GM18519 (cell line): ENCODE results near the gene C4orf54.

Experiments
- ATAC-seq: cut with Tn5 transposase; IDR thresholded peaks from one replicate; pipeline ENCODE4 v1.9.1; 2021; ENCODE audit warnings: mild to moderate bottlenecking, moderate library complexity; ENCODE audit not compliant: unreplicated experiment, low FRiP score

C4orf54 gene

GRCh38 chr4:99657798-99658197, at the start of gene C4orf54:
Gene C4orf54 (minus strand): TSS chr4:99657828. CDS start chr4:99654648, 3,180 bp downstream.
- no peak for ATAC-seq

DNA sequence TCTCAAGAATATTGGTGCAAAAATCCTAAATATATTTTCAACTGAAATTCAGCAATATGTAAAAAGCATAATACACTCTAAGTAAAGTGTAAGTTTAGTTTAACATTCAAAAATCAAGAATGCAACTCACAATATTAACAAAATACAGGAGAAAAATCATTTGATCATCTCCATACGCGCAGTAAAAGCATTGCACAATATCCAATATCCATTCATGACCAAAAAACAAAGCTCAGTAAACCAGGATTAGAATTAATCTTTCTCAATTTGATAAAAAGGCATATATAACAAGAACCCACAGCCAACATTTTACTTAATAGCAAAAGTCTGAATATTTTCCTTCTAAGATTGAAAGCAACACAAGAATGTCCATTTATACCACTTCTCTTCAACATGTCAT, 48.3 kb upstream of the C4orf54 start:
- ATAC-seq = no peak

DNA sequence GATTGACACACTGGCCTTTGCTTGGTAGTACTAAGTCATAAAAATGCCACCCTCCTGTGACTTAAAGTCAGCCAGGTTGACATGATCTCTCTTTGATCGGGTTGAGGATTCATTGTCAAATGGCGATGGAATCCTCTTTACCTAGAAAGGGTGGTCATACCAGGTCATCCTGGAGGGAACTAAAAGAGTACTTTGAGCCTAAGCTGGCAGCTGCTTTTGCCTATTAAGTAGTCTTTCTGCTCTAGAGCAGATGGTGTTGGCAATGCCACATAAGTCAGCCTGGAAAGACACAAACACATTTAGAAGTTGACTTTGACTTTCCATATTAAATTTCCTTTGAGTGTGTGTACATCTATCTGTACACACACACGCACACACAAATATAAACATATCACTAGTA, 39.2 kb upstream of the C4orf54 start:
- no peak for ATAC-seq

GRCh38 chr4:99693140-99693539, 35.5 kb upstream of the C4orf54 start:
- no peak for ATAC-seq

DNA sequence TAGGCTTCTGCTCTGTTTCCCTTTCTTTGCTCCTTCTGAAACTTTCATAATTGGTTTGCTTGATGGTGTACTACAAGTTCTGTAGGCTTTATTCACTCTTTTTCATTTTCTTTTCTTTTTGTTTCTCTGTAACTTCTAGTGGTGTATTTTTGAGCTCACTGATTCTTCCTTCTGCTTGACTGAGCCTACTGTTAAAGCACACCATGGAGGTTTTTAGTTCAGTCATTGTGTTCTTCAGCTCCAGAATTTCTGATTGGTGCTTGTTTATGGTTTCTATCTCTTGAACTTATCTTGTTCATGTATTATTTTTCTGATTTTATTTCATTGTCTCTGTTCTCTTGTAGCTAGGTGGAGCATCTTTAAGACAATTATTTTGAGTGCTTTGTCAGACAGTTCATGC, 33.4 kb upstream of the C4orf54 start:
- no peak for ATAC-seq

DNA sequence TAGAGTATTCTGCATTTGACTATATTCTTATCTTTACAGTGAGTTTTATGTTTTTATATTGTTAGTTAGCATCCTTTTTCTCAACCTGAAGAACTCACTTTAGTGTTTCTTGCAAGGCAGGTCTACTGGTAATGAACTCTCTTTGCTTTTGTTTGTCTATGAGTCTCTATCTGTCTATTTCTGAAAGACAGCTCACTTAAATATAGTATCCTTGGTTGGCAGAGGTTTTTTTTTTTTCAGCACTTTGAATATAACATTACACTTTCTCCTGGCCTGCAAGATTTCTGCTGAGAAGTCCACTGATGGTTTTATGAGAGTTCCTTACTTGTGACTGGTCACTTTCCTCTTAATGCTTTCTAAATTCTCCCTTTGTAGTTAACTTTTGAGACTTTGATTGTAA, 32.8 kb upstream of the C4orf54 start:
- no peak for ATAC-seq

DNA sequence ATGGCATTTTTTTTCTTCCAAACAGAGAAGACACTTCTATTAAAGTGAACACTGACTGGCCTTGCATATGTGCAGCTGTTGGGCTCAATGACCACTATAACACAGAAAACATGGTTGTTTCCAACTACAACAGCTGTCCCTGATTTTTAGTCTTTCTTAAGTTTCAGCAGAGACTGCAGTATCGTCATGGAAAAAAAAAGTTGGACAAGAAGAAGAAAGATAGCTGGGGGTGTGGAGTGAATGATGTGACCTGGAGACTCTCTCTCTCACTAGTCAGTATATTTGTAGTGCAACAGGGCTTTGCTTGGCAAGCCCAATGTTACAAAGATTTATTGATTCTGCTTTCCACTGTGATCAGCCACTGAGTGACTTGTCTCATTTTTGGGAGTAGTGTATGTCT, 29.5 kb upstream of the C4orf54 start:
- no peak for ATAC-seq

DNA sequence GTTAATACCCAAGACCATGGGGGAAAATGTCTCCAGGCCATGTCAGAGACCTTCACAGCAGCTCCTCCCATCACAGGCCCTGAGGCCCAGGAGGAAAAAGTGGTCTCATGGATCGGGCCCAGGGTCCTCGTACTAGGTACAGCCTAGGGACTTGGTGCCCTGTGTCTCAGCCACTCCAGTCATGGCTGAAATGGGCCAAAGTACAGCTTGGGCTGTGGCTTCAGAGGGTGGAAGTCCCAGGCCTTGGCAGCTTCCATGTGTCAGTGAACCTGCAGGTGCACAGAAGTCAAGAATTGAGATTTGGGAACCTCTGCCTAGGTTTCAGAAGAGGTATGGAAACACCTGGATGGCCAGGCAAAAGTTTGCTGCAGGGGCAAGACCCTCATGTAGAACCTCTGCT, 27.6 kb upstream of the C4orf54 start:
- ATAC-seq = no peak

DNA sequence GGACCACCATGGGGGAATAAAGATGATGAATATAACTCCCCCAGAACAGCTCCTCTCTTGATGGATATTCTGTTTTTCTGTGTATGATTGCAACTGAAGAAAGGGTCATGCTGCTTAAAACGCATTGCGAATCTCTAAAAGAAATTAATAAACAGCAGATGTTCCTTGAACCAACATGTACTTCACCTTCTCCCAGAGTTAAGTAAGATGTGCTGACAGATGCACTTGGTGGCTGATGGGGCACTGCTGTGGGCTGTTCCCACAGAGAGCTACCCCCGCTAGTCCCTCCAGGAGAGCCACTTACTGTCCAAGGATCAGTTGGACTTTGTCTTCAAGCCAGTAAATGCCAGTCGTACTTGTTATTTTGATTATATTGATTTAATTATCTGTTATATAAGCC, 26.3 kb upstream of the C4orf54 start:
- ATAC-seq = no peak

GRCh38 chr4:99679976-99680375, 22.3 kb upstream of the C4orf54 start:
- ATAC-seq = no peak

DNA sequence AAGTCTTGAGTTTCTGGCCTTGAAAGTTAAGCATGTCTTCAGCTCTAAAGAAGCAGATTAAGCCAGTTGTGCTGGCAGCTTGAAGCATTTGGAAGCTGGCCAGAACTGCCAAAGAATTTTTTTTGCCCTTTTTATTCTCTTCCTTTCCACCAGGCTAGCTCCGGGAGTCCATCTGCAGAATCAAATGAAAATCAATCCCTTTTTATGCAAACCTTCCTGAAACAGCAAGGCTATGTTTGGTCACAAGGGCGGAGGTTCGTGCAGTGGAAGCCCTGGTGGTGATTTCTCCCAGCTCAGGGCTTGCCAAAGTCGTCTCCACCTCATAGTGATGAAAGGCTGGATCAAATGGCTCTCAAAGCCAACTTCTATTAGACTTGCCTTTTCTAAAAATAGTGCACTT, 21.6 kb upstream of the C4orf54 start:
- no peak for ATAC-seq

DNA sequence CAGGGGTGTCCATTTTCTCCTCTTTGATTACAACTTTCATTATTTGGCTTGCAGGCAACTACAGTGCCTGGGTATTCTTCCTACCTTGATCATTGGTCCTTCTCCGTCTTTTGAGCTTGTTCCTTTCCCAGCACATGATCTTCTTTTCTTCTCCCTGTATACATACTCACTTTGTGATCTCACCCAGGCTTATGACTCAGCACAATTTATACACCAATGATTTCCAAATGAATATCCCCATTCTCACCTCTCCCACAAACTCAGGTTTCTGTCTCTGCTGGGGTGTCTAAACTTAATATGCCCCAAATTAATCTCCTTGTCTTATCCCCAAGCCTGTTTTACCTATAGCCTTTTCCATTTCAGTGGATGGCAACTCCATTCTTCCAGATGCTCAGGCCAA, 19.5 kb upstream of the C4orf54 start:
- ATAC-seq = no peak

DNA sequence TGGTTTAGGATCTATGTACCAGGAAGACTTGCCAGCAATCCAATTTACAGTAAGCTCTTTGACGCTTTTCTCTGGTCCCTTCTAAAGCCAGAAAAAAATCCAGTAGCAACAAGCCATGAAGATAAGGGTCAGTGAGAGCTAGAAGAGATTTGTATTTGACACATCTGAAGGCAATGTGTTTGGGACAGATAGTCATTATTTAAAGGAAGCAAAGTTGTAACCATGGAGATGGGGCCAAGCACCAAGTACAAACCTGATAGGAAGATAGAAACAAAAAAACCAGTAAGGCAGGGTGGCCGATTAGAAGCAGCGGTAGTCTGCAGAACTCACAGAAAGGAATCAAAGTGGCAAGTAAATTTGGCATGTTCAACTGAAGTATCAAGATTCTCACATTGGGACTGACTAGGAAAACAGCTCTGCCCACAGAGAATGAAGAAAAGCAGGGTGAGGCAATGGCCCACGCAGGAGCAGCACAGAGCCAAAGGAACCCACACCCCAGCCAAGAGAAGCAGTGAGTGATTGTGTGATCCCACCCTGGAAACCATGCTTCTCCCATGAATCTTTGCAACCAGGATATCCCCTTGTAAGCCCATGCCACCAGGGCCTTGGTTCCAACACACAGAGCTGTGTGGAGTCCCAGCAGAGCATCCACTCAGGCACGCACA, 12.9 kb upstream of the C4orf54 start:
- ATAC-seq = no peak

DNA sequence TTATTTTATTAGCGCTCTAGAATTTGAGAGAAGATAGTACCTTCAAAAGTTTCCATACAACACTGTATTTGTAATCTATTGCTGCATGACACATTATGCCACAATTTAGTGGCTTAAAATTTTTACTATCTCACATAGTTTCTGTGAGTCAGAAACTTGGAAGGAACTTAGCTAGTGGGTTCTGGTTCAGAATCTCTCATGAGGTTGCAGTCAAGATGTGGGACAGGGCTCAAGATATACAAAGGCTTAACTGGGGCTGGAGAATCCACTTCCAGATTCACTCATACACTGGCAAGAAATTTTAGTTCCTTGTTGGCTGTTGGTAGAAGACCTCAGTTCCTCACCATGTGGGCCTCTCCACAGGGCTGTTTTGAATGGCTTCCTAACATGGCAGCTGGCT, 11.5 kb upstream of the C4orf54 start:
- no peak for ATAC-seq

DNA sequence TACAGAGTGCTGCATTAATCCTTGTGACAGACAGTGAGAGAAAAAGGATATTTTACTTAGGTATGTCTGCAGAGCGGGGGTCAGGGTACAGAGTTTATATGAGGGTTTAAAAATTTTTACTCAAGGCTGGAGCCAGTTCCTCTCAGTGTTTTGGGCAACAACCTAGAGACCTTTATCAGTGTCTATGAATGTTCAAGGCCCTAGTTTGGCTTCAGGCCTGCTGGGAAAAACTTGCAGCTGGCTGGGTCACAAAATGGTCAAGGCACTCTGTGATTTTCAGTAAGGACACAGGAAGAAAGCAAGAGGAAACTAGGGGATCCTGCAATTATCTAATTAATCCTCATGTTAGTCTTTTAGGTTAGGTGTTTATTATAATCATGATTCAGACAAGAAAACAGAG, 10.8 kb upstream of the C4orf54 start:
- ATAC-seq = no peak

DNA sequence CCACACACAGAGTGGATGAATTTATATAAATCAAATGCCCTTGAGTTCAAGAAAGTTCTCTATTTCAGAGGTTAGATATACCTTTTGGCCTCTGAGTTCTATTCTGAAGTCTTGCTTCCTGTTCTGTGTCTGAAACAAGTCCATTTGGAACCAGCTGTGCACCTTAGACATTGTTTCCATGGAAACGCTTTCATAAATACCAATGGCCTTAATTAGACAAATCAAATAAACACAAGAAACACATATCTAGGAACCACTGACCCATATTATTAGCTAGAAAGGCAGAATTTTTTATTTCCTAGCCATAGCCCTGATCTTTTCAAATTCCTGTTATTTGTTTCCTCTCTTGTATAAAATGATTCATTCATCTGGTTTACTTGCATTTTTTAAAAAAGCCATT, 8.4 kb upstream of the C4orf54 start:
- ATAC-seq = no peak

DNA sequence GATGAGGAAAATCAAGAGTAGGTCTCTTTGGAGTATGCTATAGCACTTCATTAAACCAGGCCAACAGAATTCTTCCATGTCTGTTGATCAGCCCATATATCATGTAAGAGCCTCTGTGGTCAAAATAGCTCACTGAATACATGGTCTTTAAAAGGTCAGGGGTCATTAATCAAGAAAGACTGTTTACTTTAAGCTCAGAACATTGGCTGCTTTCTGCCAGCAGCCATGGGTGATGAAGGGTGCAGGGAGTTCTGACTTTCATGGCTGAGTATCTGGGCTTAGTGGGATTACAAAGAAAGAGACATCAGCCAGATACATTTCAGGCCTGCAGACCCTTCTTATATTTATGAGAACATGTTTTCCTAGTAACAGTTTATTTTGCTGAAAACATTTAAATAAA, 7.1 kb upstream of the C4orf54 start:
- no peak for ATAC-seq

DNA sequence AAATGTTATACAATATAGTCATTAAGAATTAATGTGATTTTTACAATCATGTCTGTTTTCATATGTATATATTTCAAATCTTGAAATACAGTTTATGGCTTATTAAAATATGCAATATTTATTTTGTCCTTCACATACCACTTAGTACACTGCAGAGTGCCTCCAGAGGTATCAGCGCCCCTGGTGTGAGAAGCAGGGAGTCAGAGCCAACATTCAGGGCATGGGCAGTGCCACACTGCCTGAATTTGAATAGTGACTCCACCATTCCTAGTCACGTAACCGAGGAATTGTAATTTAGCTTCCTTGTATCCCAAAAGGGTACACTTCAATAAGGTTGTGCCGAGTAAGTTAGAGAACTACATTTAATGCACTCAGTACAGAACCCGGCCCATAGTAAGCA, 4.3 kb upstream of the C4orf54 start:
- ATAC-seq = no peak

DNA sequence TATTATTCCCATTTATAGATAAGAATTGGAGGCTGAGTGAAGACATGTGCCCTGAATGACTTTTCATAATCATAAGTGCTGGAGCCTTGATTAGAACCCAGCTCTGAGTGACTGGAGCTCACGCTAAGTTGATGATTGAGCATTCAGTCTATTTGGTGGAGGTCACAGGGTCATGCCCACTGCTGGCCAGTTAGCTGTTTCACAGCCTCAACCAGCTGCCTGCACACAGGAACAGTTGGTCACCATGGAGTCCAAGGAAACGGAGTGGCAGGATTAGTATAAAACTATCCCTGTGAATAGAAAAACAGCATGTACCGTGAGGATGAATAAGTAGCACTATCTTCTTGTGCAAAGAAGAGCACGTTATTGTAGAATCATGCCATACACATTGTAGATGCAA, 1.0 kb upstream of the C4orf54 start:
- ATAC-seq = no peak

GRCh38 chr4:99655308-99656081, 2.1 kb downstream of the C4orf54 start:
- no peak for ATAC-seq

GRCh38 chr4:99654361-99654761, 3.3 kb downstream of the C4orf54 start:
- ATAC-seq = no peak

DNA sequence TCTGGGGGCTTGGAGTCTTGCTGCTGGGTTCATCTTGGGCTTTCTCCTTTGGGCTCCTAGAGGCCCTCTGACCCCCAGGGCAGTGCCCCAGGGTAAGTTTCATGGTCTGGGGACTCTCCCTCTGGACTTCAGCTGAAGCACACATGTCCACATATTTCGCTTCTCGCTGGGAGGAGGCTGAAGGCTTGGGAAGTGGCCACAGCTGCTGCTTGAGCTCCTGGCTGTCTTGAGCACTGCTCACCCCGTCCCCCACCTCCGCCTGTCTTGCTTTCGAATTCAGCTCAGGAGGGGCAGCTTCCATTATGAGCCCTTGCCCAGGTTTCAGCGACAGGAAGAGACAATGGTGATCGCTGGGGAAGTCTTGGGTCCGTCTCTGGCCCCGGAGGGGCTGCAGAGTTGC, 3.7 kb downstream of the C4orf54 start:
- ATAC-seq = no peak
